Left hindlimb (tissue), 1 donor: ENCODE data around the gene LCE2D.
"Not testable (repeated sequence)": the region's sequence is repeated elsewhere in the genome, so short reads cannot be mapped to it uniquely, and the experiment has no call there.

Source experiments
- DNase-seq: peaks from one replicate; pipeline ENCODE4 v3.0.0-alpha.2; 2018

LCE2D gene

GRCh38 chr1:152663098-152663497 is at the start of gene LCE2D:
LCE2D (plus strand) TSS chr1:152663380; CDS start chr1:152664106, 726 bp downstream.
- no peak for DNase-seq

GRCh38 chr1:152613511-152613910 is 49.7 kb upstream of the LCE2D start, which contains the start of gene LCE3B:
LCE3B (plus strand) TSS chr1:152613811; CDS start chr1:152613811, 0 bp downstream.
- no peak for DNase-seq

- no peak for DNase-seq
Measured at GRCh38 chr1:152621993-152622392, 41.2 kb upstream of the LCE2D start.

- peak; percentile 31 for DNase-seq
Measured at GRCh38 chr1:152622803-152623202, 40.4 kb upstream of the LCE2D start, which contains the start of gene LCE3A. LCE3A (minus strand) TSS chr1:152623103; CDS start chr1:152623103, 0 bp downstream.

GRCh38 chr1:152623203-152623844 is 39.9 kb upstream of the LCE2D start:
- no peak for DNase-seq

GRCh38 chr1:152626744-152627143 is 36.4 kb upstream of the LCE2D start:
- no peak for DNase-seq

GRCh38 chr1:152630596-152630995 is 32.6 kb upstream of the LCE2D start:
- no peak for DNase-seq

- DNase-seq: no peak
Measured at GRCh38 chr1:152640351-152640750, 22.8 kb upstream of the LCE2D start.

- no peak for DNase-seq
Measured at GRCh38 chr1:152643945-152644344, 19.2 kb upstream of the LCE2D start.

- no peak for DNase-seq
Measured at GRCh38 chr1:152645146-152645545, 18.0 kb upstream of the LCE2D start.

- no peak for DNase-seq
Measured at GRCh38 chr1:152646656-152647055, 16.5 kb upstream of the LCE2D start.

GRCh38 chr1:152654110-152654509 is 9.1 kb upstream of the LCE2D start:
- peak; percentile 33 for DNase-seq

- no peak for DNase-seq
Measured at GRCh38 chr1:152656459-152656858, 6.7 kb upstream of the LCE2D start.

- DNase-seq: no peak
Measured at GRCh38 chr1:152657677-152658076, 5.5 kb upstream of the LCE2D start.

GRCh38 chr1:152658649-152659048 is 4.5 kb upstream of the LCE2D start:
- DNase-seq: no peak

GRCh38 chr1:152666171-152666570 is 3.0 kb downstream of the LCE2D start:
- DNase-seq: not testable (repeated sequence)

GRCh38 chr1:152667648-152668047 is 4.5 kb downstream of the LCE2D start:
- DNase-seq: no peak

GRCh38 chr1:152673016-152673415 is 9.8 kb downstream of the LCE2D start:
- DNase-seq: no peak

GRCh38 chr1:152674983-152675382 is 11.8 kb downstream of the LCE2D start, which contains the start of gene LCE2C:
LCE2C (plus strand) TSS chr1:152675279; CDS start chr1:152676016, 737 bp downstream.
- not testable (repeated sequence) for DNase-seq

- no peak for DNase-seq
Measured at GRCh38 chr1:152679459-152679858, 16.3 kb downstream of the LCE2D start.

GRCh38 chr1:152681616-152682015 is 18.4 kb downstream of the LCE2D start:
- no peak for DNase-seq

GRCh38 chr1:152683846-152684245 is 20.7 kb downstream of the LCE2D start:
- no peak for DNase-seq

- not testable (repeated sequence) for DNase-seq
Measured at GRCh38 chr1:152685823-152686222, 22.6 kb downstream of the LCE2D start, which contains the start of gene LCE2B. LCE2B (plus strand) TSS chr1:152686123; CDS start chr1:152686844, 721 bp downstream.

- DNase-seq: no peak
Measured at GRCh38 chr1:152697701-152698600, 34.8 kb downstream of the LCE2D start, which contains the start of gene LCE2A. LCE2A (plus strand) TSS chr1:152698345; CDS start chr1:152698902, 557 bp downstream.
